AG04449 (cell line): Measurements from ENCODE around the gene EIPR1.

Experiments used
- CTCF ChIA-PET: fragments of 350-600 bp; formaldehyde crosslinking; extraction: SDS; loops from one replicate; lab custom pipeline; 2021; ENCODE audit warnings: antibody characterized with exemption; lab: Yijun Ruan, JAX
- POLR2A ChIA-PET: fragments of 400-600, 350-600 bp; formaldehyde crosslinking; extraction: SDS; loops from one replicate; lab custom pipeline; 2020; ENCODE audit warnings: antibody characterized with exemption, inconsistent platforms; lab: Yijun Ruan, JAX
- DNase-seq: peaks from one replicate; pipeline ENCODE4 v3.0.0-alpha.2; 2010; ENCODE audit warnings: low read depth, low spot score
- H3K4me3 ChIP-seq: 2 replicates; pipeline ENCODE4 v1.5.1; 2011; ENCODE audit warnings: low read depth, mild to moderate bottlenecking, control low read depth, low read length
- TF ChIP-seq, protein P1 (sequence below): IDR thresholded peaks from one replicate; pipeline ENCODE4 v1.5.1; 2011; ENCODE audit warnings: mild to moderate bottlenecking, moderate library complexity, low read length, control low read depth, inconsistent platforms; ENCODE audit not compliant: insufficient read depth; ENCODE audit errors: missing control alignments

EIPR1 gene

DNA sequence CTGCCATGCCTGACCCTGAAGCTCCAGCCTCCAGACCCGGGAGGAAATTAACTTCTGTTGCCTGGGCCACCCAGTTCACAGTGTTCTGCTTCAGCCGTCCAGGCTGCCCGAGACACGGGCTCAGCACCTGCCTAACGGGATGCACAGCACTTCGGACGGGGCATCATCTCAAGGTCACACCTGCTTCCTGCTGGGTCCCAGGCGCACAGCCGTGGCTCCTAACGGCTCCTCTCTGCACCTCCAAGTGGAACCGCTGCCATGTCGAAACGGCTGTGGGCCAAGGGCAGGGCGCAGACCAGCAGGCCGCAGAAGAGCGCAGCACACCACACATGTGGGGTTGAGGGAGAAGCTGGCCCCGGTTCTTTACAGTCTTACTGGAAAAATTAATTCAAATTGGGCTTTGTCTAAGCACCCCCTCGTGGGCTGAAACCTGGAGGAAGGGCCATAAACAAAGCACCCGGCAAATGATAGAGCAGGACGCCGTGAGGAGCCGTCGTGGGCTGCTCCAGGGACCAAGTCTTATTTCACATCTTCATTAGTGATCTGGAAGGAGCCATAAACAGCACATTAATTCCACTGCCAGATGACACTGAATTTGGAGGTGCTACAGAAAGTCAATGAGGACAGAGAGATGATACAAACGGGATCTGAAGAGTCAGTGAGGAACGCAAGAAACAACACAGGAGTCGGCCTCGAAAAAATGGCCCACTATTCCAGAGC is 59.6 kb downstream of the EIPR1 start:
- CTCF ChIA-PET: no interaction called here

DNA sequence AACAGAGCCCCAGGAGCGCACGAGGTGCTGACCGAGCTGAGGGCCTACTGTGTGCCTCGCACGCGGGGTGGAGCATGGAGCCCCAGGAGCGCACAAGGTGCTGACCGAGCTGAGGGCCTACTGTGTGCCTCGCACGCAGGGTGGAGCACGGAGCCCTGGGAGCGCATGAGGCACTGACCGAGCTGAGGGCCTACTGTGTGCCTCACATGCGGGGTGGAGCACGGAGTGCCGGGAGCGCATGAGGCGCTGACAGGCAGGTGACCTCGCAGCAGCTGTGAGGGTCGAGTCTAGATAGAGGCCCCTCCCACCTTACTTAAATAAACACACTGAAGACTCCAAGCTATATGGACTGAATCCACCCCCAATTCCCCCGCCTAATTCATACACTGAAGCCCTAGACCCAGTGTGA is 60.3 kb downstream of the EIPR1 start:
- CTCF ChIA-PET: no interaction called here
- TF ChIP-seq, protein P1, sequence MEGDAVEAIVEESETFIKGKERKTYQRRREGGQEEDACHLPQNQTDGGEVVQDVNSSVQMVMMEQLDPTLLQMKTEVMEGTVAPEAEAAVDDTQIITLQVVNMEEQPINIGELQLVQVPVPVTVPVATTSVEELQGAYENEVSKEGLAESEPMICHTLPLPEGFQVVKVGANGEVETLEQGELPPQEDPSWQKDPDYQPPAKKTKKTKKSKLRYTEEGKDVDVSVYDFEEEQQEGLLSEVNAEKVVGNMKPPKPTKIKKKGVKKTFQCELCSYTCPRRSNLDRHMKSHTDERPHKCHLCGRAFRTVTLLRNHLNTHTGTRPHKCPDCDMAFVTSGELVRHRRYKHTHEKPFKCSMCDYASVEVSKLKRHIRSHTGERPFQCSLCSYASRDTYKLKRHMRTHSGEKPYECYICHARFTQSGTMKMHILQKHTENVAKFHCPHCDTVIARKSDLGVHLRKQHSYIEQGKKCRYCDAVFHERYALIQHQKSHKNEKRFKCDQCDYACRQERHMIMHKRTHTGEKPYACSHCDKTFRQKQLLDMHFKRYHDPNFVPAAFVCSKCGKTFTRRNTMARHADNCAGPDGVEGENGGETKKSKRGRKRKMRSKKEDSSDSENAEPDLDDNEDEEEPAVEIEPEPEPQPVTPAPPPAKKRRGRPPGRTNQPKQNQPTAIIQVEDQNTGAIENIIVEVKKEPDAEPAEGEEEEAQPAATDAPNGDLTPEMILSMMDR: no peak
- DNase-seq: no peak
- POLR2A ChIA-PET: no interaction called here
- H3K4me3 ChIP-seq: no peak overlapping the region

More for the DNA sequence above, 59.6 kb downstream of the EIPR1 start:
- no peak overlapping the region for H3K4me3 ChIP-seq
- TF ChIP-seq, protein P1: no peak
- DNase-seq: no peak
- POLR2A ChIA-PET: no interaction called here

DNA sequence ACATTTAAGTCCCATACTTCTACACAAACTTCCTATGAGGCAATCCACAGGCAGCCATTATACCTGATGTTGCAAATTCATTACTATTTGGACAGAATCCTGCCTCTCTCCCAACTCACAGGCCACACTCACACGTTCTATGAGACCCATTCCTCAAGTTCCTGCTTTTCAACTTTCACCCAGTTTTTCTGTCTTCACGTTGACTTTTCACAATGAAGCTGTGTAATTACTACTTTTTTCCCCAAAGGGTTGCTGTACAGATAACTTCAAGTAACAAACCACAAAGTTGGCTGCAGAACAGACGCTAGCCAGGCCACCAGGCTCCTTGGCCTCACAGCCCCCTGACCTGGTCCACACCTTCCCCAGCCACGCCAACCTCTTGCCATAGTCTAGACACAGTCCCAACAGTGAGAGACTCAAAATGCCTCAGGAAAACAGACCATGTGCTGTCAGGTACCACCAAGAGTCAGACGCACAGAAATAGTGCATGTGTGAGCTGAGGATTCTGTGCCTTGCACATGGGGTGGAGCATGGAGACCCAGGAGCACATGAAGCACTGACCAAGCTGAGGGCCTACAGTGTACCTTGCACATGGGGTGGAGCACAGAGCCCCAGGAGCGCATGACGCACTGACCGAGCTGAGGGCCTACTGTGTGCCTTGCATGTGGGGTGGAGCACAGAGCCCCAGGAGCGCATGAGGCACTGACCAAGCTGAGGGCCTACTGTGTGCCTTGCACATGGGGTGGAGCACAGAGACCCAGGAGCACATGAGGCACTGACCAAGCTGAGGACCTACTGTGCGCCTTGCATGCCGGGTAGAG is 61.0 kb downstream of the EIPR1 start:
- TF ChIP-seq, protein P1: no peak
- H3K4me3 ChIP-seq: no peak overlapping the region
- ChIA-PET CTCF (no interaction called here), POLR2A (no interaction called here)
- no peak for DNase-seq

DNA sequence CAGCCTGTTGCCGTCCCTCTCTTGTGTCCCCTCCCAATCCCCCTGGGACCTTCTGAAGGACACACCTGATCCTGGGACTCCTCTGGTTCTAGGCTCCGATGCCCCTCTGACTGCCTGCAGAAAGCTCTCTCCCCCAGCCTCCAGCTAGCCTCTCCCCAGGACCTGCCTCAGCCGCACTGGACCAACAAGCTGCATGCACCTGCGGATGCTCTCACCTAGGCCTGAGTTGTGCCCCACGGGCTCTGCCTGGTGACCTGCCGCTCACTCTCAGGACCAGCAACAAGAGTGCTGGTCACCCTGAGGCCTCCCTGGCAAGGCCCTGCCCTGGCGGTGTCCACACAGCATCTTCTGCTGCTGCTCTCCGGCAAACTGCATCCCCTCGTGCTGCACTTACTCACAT is 63.0 kb downstream of the EIPR1 start:
- TF ChIP-seq, protein P1: no peak
- ChIA-PET CTCF (no interaction called here), POLR2A (no interaction called here)
- no peak for DNase-seq
- no peak overlapping the region for H3K4me3 ChIP-seq

DNA sequence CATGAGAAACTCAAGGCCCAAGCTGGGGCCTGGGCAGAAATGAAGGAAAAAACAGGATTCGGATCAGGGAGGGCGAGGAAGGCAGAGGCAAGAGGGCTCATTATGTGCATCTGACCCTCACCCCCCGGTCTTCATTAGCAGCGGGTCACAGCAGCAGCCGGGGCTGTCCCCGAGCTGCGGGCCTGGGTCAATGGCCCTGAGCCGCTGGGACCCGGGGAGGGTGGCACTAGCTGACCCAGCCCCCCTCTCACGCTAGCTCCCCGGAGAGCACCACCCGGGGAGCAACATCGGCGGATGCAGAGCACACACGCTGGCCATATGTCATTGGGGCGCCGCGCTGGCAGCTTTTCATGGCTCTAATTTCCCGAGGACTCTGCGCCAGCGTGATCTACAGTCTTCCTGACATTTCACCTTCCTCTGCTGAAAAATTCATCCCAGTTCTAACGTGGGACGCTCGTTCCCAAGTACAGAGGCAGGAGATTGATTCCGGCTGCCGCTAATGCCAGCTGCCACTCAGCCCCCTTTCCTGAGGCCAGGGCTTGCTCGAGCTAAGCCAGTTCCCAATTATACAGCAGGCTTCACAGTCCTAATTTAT is 63.7 kb downstream of the EIPR1 start:
- H3K4me3 ChIP-seq: no peak overlapping the region
- DNase-seq: no peak
- ChIA-PET POLR2A (no interaction called here), CTCF (interaction anchor here (0.8 kb wide), 1 partner anchor 11 kb away, joined by 3 read pairs; no protein-coding TSS in a partner anchor)
- TF ChIP-seq, protein P1: no peak
